ENCODE results near the gene TMEM263.
"Not testable (repeated sequence)": the region's sequence is repeated elsewhere in the genome, so short reads cannot be mapped to it uniquely, and the experiment has no call there.

DNA sequence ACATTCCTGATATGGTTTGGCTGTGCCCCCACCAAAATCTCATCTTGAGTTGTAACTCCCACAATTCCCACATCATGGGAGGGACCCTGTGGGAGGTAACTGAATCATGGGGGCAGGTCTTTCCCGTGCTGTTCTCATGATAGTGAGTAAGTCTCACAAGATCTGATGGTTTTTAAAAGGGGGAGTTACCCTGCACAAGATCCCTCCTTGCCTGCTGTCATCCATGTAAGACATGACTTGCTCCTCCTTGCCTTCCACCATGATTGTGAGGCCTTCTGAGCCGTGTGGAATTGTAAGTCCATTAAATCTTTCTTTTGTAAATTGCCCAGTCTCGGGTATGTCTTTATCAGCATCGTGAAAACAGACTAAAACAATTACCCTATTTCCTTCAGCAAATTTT, 47.0 kb downstream of the TMEM263 start:
- TF ChIP-seq EZH2 (IDR thresholded peaks at IDR 0.05); POLR2AphosphoS5 (IDR thresholded peaks at IDR 0.05; ENCODE audit: borderline replicate concordance, low read depth, low read length): not testable (repeated sequence)

All from SK-N-MC (cell line).